ENCODE data around the gene KLHL29. TPM values are rescaled to one million over a fixed set of nuclear protein-coding genes. Genes with fewer than 3 reads are reported as not detected.

KLHL29 gene
- total RNA-seq, 1 experiment from 2014 or later = 2.4 TPM

DNA sequence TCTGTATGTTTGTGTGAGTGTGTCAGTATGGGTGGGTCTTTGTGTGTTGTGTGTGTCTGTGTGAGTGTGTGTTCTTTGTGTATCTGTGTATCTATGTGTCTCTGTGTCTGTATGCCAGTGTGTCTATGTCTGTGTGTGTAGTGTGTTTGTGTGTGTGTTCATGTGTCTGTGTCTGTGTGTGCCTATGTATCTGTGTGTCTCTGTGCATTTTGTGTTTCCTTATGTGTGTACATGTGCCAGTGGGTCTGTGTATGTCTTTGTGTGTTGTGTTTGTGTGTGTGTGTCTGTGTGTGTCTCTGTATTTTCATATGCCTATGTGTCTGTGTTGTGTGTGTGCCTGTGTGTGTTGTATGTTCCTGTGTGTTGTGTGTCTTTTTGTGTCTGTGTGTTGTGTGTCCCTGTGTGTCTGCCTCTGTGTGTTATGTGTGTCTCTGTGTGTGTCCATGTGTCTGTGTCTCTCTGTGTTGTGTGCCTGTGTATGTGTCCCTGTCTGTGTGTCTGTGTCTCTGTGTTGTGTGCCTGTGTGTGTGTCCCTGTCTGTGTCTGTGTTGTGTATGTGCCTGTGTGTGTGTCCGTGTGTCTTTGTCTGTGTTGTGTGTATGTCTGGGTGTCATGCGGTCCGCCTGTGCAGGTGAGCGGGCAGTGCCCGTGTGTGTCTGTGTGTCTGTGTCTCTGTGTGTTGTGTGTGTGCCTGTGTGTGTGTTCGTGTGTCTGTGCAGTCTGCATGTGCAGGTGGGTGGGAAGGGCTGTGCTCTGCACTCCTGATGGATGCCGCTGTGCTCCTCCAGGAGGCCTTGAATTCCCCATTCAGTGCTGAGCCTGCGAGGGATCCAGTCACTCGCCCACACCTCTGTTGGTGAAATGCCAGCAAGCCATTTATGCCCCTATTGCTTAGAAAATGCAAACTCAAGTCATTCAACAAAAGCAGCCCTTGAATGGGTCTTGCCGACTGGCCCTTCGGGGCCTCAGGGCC is 37.4 kb downstream of the KLHL29 start:
- Mint-ChIP-seq H3K27me3 (ENCODE audit: low read depth) (peaks cover 6% of the 10 kb centered on the region), H3K4me3 (no peak overlapping the region), H3K4me1 (peaks cover 13 to 28% of the 10 kb centered on the region in 2 experiments), H3K9me3 (no peaks in the 10 kb centered on the region), H3K36me3 (ENCODE audit: insufficient read depth in 1 of 3, low read depth in 3 of 3) (no peaks in the 10 kb centered on the region), H3K27ac (no peak overlapping the region)
- Histone ChIP-seq H3K27me3 (ENCODE audit: insufficient read depth, low read length) (no peaks in the 10 kb centered on the region), H3T11ph (ENCODE audit: low read length) (no peak overlapping the region), H4K91ac (ENCODE audit: insufficient read length, low read depth, low read length) (no peak overlapping the region), H2BK15ac (ENCODE audit: low read depth, low read length) (no peak overlapping the region), H4K8ac (replicated peaks; ENCODE audit: insufficient read length, low read depth, low read length) (no peak overlapping the region), H4K20me1 (ENCODE audit: control insufficient read depth, insufficient read depth, insufficient read length) (no peaks in the 10 kb centered on the region), H3K79me2 (ENCODE audit: insufficient read depth, low read length) (no peaks in the 10 kb centered on the region), H2BK120ac (ENCODE audit: low read depth, low read length, poor library complexity, severe bottlenecking) (no peak overlapping the region), H3K27ac (ENCODE audit: insufficient read length, low read depth, low read length) (no peak overlapping the region), H3K18ac (ENCODE audit: insufficient read length, low read depth, low read length) (no peak overlapping the region), H3K56ac (ENCODE audit: insufficient read length, low read depth, low read length) (no peak overlapping the region), H3K9me3 (ENCODE audit: control insufficient read depth, low read depth, low read length) (no peaks in the 10 kb centered on the region), H3K23ac (ENCODE audit: insufficient read length, low read depth, low read length) (no peak overlapping the region), H4K5ac (ENCODE audit: insufficient read length, low read depth, low read length) (no peak overlapping the region), H3K23me2 (ENCODE audit: insufficient read length, low read depth, low read length, poor library complexity, severe bottlenecking) (no peaks in the 10 kb centered on the region), H3K9ac (ENCODE audit: extremely low read depth, insufficient read length, low read length) (no peak overlapping the region), H3K14ac (ENCODE audit: insufficient read depth, low read length) (0 out of 2 replicates have a peak overlapping the region, but pooled peaks have one; percentile 21), H3K4me1 (ENCODE audit: insufficient read depth, low read length) (peaks cover 3% of the 10 kb centered on the region; the same call in 1 of the 2 replicates), H2BK20ac (ENCODE audit: low read depth, low read length, poor library complexity, severe bottlenecking) (no peak overlapping the region), H2BK12ac (ENCODE audit: insufficient read length, low read depth, low read length) (no peak overlapping the region), H3K4ac (ENCODE audit: low read depth, low read length) (no peak overlapping the region), H2AK5ac (ENCODE audit: insufficient read length, low read length) (no peak overlapping the region), H2BK5ac (ENCODE audit: insufficient read length, low read length) (no peak overlapping the region), H2AFZ (ENCODE audit: low read length) (no peak overlapping the region), H3K4me2 (ENCODE audit: insufficient read depth, insufficient read length, low read length) (no peak overlapping the region), H3K79me1 (ENCODE audit: insufficient read depth, low read depth, low read length, poor library complexity, severe bottlenecking) (no peaks in the 10 kb centered on the region)
- WGBS (ENCODE audit: extremely low coverage, insufficient read length, low lambda C conversion rate) = no CpG with 5 or more reads among the region's 11 CpGs
- DNase-seq = peak; percentile 34
- TF ChIP-seq, protein P1, sequence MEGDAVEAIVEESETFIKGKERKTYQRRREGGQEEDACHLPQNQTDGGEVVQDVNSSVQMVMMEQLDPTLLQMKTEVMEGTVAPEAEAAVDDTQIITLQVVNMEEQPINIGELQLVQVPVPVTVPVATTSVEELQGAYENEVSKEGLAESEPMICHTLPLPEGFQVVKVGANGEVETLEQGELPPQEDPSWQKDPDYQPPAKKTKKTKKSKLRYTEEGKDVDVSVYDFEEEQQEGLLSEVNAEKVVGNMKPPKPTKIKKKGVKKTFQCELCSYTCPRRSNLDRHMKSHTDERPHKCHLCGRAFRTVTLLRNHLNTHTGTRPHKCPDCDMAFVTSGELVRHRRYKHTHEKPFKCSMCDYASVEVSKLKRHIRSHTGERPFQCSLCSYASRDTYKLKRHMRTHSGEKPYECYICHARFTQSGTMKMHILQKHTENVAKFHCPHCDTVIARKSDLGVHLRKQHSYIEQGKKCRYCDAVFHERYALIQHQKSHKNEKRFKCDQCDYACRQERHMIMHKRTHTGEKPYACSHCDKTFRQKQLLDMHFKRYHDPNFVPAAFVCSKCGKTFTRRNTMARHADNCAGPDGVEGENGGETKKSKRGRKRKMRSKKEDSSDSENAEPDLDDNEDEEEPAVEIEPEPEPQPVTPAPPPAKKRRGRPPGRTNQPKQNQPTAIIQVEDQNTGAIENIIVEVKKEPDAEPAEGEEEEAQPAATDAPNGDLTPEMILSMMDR (conservative IDR thresholded peaks at IDR 0.05) = no peak
